Measurements from ENCODE around the gene DNPH1.

DNA sequence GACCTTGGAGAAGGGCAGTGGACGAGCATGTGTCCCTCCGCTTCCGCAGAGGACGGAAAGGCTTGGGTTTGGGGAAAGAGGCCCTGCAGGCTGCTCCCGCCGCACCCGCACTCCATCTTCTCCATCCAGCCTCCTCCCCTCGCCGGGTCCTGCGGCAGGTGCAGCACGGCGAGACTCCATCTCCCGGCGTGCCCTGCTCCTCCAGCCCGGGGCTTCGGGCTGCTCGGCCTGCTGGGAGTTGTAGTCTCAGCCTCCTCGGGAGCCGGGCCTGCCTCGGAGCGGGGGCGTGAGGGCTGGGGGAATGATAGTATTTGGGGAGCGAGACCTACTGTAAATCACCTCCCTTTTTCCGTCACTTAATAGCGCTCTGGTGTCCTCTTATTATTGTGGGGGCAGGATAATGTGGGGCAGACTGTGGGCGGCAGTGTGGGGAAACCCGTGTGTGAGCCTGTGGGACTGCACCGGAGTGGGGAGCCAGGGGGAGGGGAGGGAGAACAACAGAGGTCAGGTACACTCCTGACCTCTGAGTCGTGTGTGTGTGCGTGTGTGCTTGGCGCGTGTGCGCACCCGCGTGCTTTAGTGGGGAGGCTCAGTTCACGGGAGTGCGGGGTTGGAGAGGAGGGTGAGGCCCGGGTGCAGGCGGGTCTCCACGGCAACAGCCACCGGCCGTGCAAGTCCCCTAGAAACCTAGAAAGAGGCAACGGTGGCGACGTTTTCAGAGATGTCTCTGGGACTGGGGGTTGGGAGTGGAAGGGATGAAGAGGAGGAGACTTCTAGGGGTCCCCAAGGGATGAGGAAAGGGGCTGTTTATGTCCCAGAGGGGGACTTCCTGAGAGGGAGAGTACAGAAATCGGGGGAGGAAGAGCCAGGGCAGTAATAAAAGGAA, 18.1 kb upstream of the DNPH1 start:
- TF ChIP-seq, protein P1, sequence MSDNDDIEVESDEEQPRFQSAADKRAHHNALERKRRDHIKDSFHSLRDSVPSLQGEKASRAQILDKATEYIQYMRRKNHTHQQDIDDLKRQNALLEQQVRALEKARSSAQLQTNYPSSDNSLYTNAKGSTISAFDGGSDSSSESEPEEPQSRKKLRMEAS (IDR thresholded peaks at IDR 0.05): peak; percentile 36; the same call in 1 of the 2 replicates
- TF ChIP-seq YY1 (IDR thresholded peaks at IDR 0.05; ENCODE audit: low read depth): peak; percentile 64; the same call in 1 of the 2 replicates
- no peak for TF ChIP-seq CEBPB (IDR thresholded peaks at IDR 0.05)
- TF ChIP-seq EP300 (IDR thresholded peaks at IDR 0.05; ENCODE audit: borderline replicate concordance): no peak; the same call in 1 of the 2 replicates
- TF ChIP-seq, protein P2, sequence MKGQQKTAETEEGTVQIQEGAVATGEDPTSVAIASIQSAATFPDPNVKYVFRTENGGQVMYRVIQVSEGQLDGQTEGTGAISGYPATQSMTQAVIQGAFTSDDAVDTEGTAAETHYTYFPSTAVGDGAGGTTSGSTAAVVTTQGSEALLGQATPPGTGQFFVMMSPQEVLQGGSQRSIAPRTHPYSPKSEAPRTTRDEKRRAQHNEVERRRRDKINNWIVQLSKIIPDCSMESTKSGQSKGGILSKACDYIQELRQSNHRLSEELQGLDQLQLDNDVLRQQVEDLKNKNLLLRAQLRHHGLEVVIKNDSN (IDR thresholded peaks at IDR 0.05): 0 out of 2 replicates have a peak, but pooled peaks have one; percentile 38
- TF ChIP-seq RAD21 (IDR thresholded peaks at IDR 0.05; ENCODE audit: low read depth): no peak
- TF ChIP-seq TAF1 (IDR thresholded peaks at IDR 0.05; ENCODE audit: low read depth): 0 out of 2 replicates have a peak, but pooled peaks have one; percentile 48
- TF ChIP-seq EGR1 (IDR thresholded peaks at IDR 0.05): peak; percentile 94
- no peak for TF ChIP-seq FOXM1 (IDR thresholded peaks at IDR 0.05; ENCODE audit: borderline replicate concordance, low read depth)
- TF ChIP-seq, protein P3, sequence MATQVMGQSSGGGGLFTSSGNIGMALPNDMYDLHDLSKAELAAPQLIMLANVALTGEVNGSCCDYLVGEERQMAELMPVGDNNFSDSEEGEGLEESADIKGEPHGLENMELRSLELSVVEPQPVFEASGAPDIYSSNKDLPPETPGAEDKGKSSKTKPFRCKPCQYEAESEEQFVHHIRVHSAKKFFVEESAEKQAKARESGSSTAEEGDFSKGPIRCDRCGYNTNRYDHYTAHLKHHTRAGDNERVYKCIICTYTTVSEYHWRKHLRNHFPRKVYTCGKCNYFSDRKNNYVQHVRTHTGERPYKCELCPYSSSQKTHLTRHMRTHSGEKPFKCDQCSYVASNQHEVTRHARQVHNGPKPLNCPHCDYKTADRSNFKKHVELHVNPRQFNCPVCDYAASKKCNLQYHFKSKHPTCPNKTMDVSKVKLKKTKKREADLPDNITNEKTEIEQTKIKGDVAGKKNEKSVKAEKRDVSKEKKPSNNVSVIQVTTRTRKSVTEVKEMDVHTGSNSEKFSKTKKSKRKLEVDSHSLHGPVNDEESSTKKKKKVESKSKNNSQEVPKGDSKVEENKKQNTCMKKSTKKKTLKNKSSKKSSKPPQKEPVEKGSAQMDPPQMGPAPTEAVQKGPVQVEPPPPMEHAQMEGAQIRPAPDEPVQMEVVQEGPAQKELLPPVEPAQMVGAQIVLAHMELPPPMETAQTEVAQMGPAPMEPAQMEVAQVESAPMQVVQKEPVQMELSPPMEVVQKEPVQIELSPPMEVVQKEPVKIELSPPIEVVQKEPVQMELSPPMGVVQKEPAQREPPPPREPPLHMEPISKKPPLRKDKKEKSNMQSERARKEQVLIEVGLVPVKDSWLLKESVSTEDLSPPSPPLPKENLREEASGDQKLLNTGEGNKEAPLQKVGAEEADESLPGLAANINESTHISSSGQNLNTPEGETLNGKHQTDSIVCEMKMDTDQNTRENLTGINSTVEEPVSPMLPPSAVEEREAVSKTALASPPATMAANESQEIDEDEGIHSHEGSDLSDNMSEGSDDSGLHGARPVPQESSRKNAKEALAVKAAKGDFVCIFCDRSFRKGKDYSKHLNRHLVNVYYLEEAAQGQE (IDR thresholded peaks at IDR 0.05; ENCODE audit: low read depth): no peak
- TF ChIP-seq CREB1 (IDR thresholded peaks at IDR 0.05; ENCODE audit: low read depth): 0 out of 2 replicates have a peak, but pooled peaks have one; percentile 21
- TF ChIP-seq NFIC (IDR thresholded peaks at IDR 0.05): no peak
- TF ChIP-seq ZBTB7A (IDR thresholded peaks at IDR 0.05; ENCODE audit: low read depth): 0 out of 2 replicates have a peak, but pooled peaks have one; percentile 36
